ENCODE results near the gene CROCC2.

The CROCC2 gene

DNA sequence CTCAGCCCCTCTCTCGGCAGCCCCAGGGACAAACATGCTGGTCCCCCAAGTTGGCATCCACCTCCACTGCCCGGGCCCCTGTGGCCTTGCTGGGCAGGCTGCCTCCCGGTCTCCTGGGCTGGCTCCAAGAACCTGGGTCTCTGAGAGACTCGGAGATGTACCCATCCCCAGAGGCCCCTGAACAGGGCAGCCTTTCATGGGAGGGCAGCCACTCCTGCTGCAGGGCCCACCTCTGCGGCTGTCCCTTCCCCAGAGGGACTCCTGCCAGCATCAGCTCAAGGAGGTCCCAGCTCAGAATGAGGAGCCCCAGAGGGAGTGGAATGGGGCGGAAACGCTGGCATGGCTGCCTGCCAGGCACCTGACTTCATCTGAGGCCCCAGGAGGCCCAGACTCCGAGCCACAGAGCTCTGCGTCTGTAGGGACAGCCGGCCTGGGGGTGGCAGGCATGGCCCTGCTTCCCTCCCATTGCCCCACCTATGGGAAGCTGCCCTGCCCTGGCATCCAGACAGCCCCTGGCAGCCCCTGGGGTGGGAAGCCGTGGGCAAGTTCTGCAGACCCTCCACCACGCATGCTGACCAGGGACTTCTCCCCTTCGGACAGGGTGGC, 857 bp upstream of the CROCC2 start:
- DNase-seq (ENCODE audit: low read depth) = no peak

DNA sequence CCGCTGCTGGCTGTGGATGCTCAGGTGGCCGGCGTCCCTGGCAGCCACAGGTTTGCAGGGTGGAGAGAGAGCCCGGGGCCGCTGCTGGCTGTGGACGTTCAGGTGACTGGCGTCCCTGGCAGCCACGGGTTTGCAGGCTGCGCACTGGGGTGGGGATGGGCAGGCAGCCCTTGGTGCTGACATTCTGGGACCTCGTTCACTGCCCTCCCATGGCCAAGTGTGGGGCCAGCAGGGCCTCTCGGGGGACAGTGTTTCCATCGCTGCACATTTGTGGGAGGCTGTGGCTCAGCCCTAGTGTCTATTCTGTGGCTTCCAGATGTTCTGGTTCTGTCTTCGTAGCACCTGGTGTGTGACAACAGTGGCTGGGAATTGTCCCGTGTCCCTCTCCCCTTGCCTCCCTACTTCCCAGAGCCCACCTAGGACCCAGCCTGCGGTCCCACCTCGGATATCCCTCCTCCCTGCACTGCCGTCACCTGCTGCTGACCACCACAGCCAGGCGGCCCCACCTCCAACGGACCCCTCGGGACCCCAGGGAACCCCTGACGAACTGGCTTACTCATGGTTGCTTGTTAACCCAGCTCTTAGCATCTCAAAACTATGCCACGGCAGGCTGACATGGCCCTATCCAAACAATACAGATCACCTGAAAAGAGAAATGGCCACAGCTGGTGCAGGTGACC, 915 bp downstream of the CROCC2 start:
- DNase-seq (ENCODE audit: low read depth) = no peak

DNA sequence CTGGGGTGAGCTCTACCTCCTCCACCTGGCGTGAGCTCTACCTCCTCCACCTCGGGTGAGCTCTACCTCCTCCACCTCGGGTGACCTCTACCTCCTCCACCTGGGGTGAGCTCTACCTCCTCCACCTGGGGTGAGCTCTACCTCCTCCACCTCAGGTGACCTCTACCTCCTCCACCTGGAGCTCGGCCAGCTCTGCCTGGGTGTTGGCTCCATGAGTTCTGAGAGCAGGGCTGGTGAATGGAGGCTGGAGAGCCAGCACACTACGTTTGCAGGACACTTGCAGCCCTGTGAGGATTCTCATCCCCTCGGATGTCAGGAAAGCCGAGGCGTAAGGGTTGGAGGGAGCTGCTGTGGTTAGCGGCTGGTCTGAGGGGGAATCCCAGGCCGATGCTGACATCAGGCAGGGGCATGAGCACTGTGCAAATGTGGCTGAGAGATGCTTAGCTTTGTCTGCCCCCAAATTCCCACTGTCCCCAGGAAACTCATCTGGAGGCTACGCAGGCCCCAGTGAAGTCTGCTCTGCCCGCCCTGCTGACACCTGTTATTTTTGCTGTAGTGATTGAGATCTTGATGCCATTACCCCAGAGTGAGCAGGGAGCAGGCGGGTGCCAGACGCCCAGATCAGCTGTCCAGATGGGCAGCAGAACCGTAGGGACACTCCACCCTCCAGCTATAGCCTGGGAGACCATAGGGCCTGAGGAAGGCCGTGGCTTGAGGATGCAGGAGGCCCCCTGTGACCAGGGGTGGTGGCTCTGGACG, 3.3 kb downstream of the CROCC2 start:
- DNase-seq (ENCODE audit: low read depth) = no peak

DNA sequence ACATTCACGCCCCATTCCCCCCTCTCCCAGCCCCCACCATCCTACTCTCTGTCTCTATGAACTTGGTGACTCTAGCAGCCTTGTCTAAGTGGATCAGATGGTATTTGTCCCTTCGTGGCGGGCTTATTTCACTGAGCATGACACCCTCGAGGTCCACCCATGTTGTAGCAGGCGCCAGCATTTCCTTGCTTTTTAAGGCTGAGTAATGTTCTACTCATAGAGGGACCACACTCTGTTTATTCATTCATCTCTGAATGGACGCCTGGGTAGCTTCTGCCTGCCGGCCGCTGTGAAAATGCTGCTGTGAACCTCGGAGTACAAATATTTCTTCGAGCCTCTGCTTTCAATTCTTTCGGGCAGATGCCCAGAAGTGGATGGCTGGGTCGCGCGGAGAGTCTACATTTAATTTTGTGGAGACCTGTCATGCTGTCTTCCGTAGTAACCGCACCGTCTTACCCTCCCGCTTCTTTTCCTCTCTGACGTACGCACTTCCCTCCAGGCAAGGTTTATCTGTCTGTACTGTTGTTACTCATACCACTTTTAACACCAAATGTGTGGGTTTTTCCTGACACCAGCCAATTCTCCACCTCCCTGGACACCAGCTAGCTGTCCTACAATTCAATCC, 5.6 kb downstream of the CROCC2 start:
- DNase-seq (ENCODE audit: low read depth) = no peak

DNA sequence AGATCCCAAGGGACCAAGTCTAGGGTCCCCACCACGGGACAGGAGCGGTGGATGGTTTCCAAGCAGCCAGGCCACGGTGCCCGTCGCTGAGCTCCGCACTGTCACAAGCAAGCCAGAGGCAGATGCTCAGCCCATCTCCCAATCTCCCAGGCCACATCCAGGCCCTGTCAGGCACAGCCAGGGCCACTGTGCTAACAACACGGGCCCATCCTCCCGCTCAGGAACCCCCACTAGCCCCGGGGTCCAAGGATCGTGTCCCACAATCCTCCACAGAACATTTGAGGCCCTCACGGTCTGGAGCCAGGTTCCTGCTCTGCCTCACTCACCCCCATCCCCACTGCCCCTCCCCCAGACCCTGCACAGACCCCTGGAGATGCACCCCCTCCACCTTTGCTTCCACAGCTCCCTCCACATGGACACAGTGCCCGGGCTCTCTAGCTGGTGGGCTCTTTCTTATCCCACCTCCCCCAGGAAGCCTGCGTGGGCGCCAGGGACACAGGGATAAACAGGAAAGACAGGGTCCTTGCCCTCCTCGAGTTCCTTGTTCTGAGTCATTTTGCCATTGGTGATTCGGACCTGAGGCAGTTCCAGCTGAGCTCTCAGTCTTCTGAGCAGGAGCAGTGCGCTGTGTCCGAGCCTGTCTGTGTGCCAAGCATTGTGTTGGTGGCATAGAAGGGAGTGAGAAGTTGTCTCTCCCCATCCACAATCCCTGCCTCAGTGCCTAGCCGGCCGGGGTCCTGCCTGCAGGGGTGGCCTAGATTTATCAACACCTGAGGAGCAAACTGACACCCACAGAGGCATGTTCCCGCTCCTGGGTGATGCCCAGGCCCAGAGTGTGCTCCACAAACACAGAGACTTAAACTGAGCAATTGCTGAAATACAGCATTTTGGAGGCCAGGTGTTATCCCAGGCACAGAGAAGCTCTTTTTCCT, 7.0 kb downstream of the CROCC2 start:
- DNase-seq (ENCODE audit: low read depth) = no peak

DNA sequence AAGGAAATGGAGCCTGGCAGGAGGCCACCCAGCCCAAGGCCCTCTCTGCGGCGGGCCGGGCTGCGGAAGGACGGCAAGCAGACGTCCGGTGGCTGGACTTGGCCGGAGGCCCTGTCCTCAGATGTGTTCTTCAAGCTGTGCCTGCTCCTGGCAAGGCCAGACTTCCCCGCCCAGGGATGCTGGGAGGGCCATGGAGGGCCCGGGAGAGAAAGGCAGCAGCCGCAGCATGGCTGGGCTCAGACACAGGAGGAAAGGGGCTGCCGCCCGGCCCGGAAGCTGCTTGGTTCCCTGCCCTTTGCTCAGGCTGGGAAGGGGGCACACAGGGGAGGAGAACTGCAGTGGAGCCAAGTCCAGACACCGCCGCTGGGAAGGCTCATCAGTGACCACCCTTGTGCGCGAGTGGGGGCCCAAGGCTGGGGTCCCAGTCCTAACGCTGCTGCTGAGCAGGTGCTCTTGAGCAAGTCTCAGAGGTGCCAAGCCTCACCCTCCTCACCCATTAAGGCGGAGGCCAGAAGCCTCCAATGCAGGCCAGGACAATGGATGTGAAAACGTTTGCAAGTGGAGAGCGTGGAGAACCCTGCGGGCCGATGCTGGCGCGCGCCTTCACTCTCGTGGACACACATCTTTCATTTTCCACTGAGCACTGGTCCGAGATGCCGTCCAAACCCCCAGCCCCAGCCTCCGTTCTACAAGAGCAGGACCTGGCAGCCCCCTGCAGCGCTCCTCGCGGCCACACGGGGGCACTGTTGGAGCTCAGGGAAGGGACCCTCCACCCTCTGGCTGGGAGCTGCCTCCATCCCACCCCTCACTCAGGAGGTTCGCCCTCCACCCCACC, 7.9 kb downstream of the CROCC2 start:
- peak; percentile 62 for DNase-seq (ENCODE audit: low read depth)

DNA sequence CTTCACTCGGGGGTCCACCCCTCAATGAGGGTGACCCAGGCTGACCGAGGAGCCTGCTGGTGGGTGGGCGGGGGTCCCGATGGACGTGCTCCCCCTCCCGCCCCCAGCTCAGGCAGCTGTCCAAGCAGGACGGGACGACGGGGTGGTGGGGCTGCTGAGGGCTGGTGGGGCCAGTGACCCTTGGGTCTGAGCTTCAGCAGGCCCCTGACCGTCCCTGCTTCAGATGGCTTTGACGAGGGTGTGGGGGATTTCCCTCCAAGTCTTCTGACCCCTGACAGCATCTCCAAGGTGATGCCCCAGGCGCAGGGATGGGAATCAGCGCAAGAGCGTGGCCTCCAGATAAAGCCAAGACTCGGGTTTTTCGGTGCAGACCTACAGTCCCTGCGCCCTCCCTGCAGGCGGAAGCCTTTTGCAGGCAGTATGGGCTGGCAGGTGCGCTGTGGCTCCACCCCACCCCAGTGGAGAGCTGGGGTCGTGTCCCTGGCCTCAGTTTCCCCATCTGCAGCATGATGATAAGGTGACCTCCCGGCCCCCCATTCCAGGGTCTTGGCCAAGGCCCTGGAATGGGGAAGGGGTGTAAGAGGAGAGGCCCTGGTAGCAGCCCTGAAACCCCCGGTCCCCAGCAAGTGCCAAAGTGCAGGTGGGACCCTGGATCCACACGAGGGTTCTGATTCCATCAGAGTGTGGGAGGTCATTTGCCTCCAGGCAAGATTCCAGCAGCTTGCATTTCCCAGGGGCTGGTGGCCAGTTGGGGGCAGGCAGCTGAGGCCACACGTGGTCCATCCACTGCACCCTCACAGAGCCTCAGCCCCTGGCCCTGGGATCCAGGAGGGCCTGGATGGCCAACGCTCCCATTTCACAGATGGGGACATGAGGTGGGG, 8.7 kb downstream of the CROCC2 start:
- no peak for DNase-seq (ENCODE audit: low read depth)

DNA sequence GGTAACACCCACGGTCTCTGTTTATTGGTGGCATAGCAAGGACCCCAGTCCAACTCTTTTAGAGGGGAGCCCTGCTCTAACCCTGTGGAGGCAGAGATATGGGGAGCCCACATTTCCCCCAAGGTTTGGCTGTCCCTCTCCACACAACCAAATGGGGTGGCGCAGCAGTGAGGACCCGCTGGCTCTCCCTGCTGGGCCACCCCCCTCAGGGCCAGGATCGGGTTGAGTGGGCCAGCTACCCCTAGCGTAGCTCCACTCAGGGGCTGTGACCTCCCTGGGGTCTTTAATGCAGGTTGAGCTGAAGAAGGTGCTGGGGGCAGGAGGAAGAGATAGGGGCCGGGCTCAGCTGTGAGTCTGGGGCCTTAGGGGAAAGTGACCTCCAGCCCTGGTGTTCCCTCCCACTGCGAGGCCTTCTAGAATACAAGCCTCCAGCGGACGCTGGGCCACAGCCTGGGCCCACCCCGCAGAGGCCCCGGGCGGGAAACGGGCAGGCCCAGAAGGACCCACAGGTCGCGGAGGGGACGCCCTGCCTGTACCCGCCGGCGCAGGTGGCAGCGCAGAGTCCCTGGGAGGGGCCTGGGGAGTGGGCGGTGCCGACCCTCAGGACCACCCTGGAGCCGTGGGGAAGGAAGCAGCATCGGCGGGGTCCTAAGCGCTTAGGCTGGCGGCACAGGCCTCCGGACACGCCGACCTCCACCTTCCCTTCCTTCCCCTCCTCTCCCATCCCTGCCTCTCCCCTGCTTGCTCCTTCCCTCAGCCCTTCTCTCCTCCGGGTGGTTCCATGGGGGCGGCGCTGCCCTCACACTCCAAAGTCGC, 9.6 kb downstream of the CROCC2 start:
- DNase-seq (ENCODE audit: low read depth) = no peak

DNA sequence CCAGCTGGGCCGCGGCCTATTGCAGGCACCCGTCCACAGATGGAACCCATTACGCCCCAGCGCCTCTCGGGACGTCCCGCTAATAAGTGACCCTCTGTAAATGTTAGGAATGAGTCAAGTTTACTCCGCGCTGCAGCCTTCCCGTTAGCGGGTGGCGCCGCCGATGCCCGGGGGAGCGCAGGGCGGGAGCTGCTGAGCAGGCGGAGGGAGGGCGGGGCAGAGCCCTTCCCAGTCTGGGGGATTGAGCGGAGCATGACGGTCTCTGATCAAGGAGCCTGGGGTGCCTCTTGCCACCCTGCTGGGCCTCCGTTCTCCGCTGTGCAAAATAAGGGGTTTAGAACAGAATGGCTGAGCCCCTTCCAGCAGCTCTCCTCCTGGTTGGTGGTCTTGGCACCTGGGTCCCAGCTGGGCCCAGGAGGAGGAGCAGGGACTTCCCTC, 10.5 kb downstream of the CROCC2 start:
- DNase-seq (ENCODE audit: low read depth) = no peak

DNA sequence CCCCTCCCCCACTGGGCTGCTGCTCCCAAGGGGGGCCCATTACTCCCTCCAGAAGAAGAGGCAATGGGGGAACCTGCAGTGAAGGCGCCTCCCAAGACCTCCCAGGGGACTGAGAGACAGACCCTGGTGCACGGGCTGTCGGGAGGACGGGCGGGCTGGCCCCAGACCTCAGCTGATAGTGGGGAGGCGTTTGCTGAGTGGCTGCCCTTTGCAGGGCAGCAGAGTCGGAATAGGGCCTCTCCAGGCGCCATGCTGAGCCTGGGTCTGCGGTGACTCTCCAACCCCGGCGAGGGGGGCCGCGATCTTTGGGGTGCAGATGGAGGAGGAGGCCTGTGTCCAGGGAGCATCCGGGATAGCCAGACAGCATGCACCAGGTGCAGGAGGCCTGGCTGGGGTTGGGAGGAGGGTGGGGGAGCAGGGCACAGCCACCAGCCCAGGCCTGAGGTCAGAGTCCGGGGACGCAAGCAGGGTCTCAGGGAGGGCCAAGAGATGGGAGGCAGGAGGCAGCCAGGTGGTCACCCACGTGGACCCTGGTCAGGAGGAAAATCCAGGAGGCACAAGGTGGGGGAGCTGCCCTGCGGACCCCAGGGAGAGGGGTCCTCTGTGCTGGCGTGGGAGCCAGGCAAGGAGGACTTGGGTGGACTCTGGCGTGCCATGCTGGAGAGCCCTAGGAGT, 11.0 kb downstream of the CROCC2 start:
- DNase-seq (ENCODE audit: low read depth) = no peak

DNA sequence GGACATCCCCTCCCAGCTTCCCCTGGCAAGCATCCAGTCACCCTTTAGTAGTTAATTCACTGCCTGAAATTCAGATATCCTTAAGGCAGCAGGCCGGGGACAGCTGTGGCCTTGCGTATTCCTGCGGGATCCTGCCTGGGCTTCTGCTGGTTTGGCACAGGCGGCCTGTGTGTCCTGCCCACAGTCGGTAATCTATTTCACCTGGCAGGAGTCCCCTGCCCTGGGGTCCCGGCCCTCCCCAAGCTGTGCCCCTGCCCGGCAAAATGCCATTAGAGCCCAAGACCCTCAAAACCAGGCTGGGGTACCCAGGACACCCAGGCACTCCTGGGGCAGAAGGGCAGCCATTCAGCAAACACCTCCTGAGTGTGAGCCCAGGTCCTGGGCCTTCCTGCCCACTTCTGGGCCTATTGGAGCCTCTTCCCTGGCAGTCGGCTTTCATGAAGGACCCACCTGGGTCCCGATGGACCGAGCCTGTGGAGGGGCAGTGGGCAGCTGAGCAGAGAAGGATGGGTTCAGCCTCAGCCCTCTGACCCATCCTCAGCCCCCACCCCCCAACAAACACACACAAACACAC, 11.6 kb downstream of the CROCC2 start:
- no peak for DNase-seq (ENCODE audit: low read depth)

DNA sequence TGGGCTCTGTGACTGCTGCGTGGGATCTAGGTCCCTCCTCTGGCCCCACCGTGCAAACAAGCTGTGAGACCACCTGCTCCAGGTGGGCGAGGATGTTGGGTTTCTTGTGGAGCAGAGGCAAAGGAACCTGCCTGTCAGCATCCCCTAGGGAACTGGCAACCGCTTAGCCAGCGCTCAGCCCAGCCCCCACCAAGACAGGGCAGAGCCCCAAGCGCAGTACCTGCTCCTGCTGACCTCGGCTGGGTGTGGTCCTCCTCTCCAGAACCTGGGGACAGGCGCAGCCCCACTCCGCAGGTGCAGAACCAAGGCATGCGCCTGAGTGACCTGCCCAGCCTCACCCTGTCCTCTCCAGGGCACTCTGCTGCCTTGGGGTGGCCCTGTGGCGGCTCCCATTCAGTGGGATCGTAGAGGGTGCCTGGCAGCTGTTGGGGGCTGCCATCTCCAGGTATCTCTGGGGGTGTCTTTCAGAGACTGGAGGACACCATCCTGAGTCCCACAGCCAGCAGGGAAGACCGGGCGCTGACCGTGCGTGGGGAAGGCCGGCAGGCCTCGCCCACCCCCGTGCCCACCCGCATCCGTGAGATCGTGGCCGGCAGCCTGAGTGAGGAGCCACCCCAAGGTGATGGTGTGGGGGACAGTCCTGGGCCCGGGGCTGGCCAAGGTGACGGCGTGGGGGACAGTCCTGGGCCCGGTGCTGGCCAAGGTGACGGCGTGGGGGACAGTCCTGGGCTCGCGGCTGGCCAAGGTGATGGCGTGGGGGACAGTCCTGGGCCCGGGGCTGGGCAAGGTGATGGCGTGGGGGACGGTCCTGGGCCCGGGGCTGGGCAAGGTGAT, 12.3 kb downstream of the CROCC2 start:
- no peak for DNase-seq (ENCODE audit: low read depth)

DNA sequence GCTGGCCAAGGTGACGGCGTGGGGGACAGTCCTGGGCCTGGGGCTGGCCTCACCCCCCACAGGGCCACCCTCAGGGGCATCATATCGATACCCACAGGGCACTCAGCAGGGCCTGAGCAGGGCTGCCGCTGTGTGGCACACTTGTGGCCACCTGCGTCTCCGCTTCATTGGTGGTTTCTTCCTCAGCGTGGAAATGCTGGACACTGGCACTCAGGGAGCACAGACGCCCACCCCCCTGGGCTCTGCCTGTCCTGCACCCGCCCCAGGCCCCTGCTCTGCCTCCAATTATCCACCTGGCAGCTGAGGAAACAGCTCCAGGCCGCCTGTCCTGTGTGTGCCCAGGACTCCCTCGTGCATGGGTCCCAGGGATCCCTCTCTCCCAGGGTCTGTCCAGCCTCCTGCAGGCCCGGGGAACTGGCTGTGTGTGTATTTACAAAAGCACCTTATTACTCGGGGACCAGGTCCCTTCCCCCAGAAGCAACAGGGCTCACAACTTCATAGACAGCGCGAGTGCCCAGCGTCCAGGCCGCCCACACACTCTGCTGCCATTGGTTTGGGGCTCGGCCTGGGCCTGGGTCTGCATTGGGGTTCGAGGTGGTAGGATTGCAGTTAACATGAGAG, 13.1 kb downstream of the CROCC2 start:
- DNase-seq (ENCODE audit: low read depth) = no peak

DNA sequence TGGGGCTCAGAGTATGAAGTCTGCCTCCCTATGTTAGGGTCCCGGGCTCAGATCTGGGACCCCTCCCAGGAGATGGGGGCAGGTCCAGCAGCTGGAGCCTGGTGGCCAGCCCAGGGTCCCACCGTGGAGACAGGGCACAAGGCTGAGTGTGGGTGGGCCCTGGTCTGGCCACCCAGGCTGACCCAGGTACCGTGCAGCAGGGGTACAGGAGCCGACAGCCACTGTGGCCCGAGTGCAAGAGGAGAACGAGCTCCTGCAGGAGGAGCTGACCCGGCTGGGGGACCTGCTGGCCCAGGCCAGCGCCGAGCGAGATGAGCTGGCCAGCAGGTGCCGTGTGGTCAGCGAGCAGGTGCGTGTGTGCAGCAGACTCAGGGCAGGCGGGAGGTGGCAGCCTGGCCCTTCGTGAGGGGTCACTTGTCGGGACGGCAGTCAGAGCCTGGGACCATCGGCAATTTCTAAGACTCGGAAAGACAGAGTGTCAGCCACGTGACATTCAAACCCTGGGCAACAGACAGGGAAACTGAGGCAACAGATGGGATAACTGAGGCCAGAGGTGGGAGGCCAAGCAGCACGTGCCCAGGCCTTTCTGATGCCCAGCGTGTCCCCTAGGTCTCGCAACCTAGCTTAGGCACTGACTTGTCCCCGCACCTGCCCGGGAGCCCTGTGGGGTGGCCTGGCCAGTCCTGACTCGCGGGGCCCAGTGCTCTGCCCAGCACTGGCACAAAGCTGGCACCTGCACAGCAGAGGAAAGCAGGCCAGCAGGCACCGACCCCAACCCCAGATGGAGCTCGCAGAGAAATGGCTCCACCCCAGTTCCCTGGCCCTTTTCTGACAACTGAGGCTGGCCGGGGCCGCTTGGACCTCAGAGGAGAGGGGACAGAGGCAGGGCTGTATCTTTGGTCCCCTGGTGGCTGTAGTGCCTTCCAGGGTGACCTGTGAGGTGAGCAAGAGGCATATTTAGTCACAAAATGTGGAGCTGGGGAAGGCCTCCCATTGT, 13.9 kb downstream of the CROCC2 start:
- no peak for DNase-seq (ENCODE audit: low read depth)

DNA sequence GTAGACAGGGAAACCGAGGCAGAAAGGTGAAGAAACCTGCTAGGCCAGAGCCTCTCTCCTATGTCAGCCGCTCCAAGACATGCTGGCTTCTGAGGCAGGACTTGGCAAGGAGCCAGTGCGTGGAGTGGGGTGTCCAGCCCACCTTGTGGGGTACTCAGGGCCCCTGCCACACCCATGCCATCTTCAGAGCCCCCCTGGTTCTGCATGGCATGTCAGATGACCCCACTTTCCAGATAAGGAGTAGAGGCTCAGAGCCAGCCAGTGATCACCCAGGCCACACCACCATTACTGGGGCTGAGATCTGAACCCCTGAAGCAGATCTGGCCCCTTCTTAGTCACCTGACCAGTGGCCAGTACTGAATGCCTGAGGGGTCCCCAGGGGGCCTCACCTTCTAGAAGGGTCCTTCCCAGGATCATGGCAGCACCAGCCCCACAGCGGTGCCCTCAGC, 14.7 kb downstream of the CROCC2 start:
- no peak for DNase-seq (ENCODE audit: low read depth)
